OCI-LY1 (cell line): ENCODE results near the gene MCHR1.

Experiments used
- EZH2 ChIP-seq: fragments of 200-600 bp; sonication (generic), shearing (Covaris generic); IDR thresholded peaks from 2 replicates; pipeline ENCODE4 v1.8.0; 2017; ENCODE audit warnings: borderline replicate concordance, mixed run types, mild to moderate bottlenecking, antibody characterized with exemption, low read length, moderate library complexity, mixed read lengths
- TF ChIP-seq, protein P1 (sequence below): fragments of 200-600 bp; sonication (generic), shearing (Covaris generic); IDR thresholded peaks from 2 replicates; pipeline ENCODE4 v1.5.1; 2017; ENCODE audit warnings: mild to moderate bottlenecking, antibody characterized with exemption, low read length, moderate library complexity, mixed read lengths

GRCh38 chr22:40670058-40670457 lies 9.2 kb upstream of the MCHR1 start:
- TF ChIP-seq, protein P1, sequence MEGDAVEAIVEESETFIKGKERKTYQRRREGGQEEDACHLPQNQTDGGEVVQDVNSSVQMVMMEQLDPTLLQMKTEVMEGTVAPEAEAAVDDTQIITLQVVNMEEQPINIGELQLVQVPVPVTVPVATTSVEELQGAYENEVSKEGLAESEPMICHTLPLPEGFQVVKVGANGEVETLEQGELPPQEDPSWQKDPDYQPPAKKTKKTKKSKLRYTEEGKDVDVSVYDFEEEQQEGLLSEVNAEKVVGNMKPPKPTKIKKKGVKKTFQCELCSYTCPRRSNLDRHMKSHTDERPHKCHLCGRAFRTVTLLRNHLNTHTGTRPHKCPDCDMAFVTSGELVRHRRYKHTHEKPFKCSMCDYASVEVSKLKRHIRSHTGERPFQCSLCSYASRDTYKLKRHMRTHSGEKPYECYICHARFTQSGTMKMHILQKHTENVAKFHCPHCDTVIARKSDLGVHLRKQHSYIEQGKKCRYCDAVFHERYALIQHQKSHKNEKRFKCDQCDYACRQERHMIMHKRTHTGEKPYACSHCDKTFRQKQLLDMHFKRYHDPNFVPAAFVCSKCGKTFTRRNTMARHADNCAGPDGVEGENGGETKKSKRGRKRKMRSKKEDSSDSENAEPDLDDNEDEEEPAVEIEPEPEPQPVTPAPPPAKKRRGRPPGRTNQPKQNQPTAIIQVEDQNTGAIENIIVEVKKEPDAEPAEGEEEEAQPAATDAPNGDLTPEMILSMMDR: no peak
- no peak for TF ChIP-seq EZH2
